Uterus (tissue), 4 donors: ENCODE results near the gene NOP16. TPM values are rescaled to one million over a fixed set of nuclear protein-coding genes. Genes with fewer than 3 reads are reported as not detected.
"Not testable (repeated sequence)": the region's sequence is repeated elsewhere in the genome, so short reads cannot be mapped to it uniquely, and the experiment has no call there.

Source experiments
- DNase-seq, 2 donors: peaks; one replicate each; pipeline ENCODE4 v3.0.0-alpha.2; 2019 to 2020
- H3K27ac ChIP-seq, 2 donors: fragments of 200-600 bp; sonication (generic); 1 replicate in 1 of 2; 2 replicates in 1 of 2; pipeline ENCODE4 v1.5.1; 2016 to 2018
- H3K27me3 ChIP-seq, 2 donors: fragments of 200-600 bp; sonication (generic); one replicate each; pipeline ENCODE4 v1.5.1; 2018 to 2019; ENCODE audit warnings: control low read depth in 1 of 2
- H3K36me3 ChIP-seq, 2 donors: fragments of 200-600 bp; sonication (generic); one replicate each; pipeline ENCODE4 v1.5.1; 2019; ENCODE audit warnings: control low read depth in 1 of 2
- H3K4me1 ChIP-seq, 2 donors: fragments of 200-600 bp; sonication (generic); one replicate each; pipeline ENCODE4 v1.5.1; 2018 to 2019; ENCODE audit warnings: control low read depth in 1 of 2
- H3K4me3 ChIP-seq, 2 donors: fragments of 200-600 bp; sonication (generic); 1 replicate in 1 of 2; 2 replicates in 1 of 2; pipeline ENCODE4 v1.5.1; 2018 to 2019; ENCODE audit warnings: mild to moderate bottlenecking in 1 of 2
- H3K9me3 ChIP-seq, 2 donors: fragments of 200-600 bp; sonication (generic); one replicate each; pipeline ENCODE4 v1.5.1; 2019; ENCODE audit warnings: control low read depth in 1 of 2
- POLR2A ChIP-seq, 2 donors: fragments of 450-650 bp; IDR thresholded peaks; one replicate each; pipeline ENCODE4 v1.6.1; 2016; ENCODE audit warnings: antibody characterized with exemption in 2 of 2, mild to moderate bottlenecking in 1 of 2, moderate library complexity in 1 of 2
- intact Hi-C: fragments of 100-400 bp; cut with DNase I; formaldehyde crosslinking; loops from one replicate; pipeline ENCODE4 v1.15.1; 2023; ENCODE audit warnings: low total_unique reads
- total RNA-seq, 4 donors: library from RNA; depleted of rRNA in 3 of 4; stranded (reverse); fragments of >200 nt in 3 of 4; gene quantifications; one replicate each; pipeline versions ENCODE4 v1.1.0 to v1.2.4, GENCODE V29; 2014 to 2023
- TF ChIP-seq, protein P1 (sequence below), 4 experiments: fragments of 200-600 bp in 2 of 4; fragments of 450-650 bp in 2 of 4; sonication (generic) in 2 of 4; IDR thresholded peaks; one replicate each; pipeline ENCODE4 v1.5.1; 2016 to 2019; ENCODE audit warnings: antibody characterized with exemption in 4 of 4, mild to moderate bottlenecking in 2 of 4, moderate library complexity in 1 of 4
- donor health status: DM: yes; HTN: yes; CAD: no.

NOP16 gene
- total RNA-seq, 4 donors from 2014 or later = 0.51 to 17.8 (median 7.9) TPM

DNA sequence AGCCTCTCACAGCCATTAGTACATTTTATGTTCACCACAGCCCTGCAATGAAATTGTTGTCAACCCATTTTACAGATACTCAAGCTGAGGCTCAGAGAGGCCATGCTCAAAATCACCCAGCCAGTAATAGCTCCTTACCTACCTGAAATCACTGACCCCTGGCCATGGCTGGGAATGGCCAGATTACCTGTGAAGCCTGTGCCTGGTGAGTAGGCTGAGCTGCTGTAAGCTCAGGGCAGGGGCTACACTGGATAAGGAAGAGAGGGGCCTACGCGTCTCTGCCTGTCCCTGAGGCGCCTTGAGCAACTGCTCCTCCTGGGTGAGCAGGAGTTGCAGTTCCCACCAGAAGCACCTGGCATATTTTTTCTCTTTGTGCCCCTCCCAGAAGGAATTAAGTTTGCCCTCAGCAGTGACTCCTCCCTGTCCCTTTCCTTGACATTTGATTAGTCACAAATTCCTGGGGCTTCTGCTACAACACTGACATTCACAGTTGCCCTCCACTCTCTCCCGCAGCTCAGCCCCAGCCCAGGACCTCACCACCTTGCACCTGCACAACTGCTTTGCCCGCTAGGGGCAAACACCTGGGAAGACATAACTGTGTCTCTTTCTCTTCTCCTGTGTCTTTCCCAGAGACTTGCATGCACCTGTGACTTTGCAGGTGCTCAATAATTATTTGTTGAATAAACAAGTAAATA is 22.2 kb upstream of the NOP16 start:
- peaks cover 0 to 6% of the 10 kb centered on the region in 2 donors for H3K4me1 ChIP-seq
- H3K4me3 ChIP-seq = no peak overlapping the region
- intact Hi-C loops = no loop called here
- H3K36me3 ChIP-seq = no peaks in the 10 kb centered on the region
- H3K27ac ChIP-seq = no peak overlapping the region
- DNase-seq = no peak
- no peaks in the 10 kb centered on the region for H3K9me3 ChIP-seq
- no peaks in the 10 kb centered on the region for H3K27me3 ChIP-seq
- TF ChIP-seq POLR2A (IDR thresholded peaks at IDR 0.05) = no peak
- TF ChIP-seq, protein P1, sequence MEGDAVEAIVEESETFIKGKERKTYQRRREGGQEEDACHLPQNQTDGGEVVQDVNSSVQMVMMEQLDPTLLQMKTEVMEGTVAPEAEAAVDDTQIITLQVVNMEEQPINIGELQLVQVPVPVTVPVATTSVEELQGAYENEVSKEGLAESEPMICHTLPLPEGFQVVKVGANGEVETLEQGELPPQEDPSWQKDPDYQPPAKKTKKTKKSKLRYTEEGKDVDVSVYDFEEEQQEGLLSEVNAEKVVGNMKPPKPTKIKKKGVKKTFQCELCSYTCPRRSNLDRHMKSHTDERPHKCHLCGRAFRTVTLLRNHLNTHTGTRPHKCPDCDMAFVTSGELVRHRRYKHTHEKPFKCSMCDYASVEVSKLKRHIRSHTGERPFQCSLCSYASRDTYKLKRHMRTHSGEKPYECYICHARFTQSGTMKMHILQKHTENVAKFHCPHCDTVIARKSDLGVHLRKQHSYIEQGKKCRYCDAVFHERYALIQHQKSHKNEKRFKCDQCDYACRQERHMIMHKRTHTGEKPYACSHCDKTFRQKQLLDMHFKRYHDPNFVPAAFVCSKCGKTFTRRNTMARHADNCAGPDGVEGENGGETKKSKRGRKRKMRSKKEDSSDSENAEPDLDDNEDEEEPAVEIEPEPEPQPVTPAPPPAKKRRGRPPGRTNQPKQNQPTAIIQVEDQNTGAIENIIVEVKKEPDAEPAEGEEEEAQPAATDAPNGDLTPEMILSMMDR (IDR thresholded peaks at IDR 0.05) = no peak

DNA sequence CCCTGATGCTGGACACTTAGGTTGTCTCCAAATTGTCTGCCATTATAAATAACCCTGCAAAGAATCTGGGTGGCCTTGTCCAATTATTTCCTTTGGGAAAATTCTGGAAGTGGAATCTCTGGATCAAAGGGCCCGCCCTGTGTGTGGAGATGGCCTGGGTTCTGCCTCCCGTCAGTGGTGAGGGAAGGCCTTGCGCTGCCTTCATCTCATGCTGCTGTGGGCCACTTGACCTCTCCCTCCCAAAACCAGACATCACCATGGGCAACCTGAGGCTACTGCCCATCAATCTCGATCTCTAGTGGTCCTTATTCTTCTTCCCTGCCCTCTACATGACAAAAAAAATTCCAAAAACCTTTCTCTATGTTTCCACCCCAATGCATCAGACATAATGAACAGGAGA is 21.4 kb upstream of the NOP16 start:
- intact Hi-C loops = no loop called here

DNA sequence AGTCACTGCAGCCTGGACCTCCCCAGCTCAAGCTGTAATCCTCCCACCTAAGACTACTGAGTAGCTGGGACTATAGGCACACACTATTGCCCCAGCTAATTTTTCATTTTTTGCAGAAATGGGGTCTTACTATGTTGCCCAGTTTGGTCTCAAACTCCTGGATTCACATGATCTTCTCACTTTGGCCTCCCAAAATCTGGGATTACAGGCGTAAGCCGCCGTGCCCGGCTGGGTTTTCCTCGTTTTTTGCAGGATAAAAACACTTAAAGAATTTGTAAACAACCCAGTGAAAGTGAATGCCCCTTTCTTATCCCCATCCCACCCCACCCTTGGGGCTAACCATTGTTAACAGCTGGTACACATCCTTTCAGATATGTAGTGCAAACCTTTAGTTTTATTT is 20.2 kb upstream of the NOP16 start:
- intact Hi-C loops = no loop called here
- Histone ChIP-seq H3K9me3 (no peaks in the 10 kb centered on the region), H3K4me1 (no peaks in the 10 kb centered on the region), H3K27ac (no peak overlapping the region), H3K27me3 (no peaks in the 10 kb centered on the region), H3K4me3 (no peak overlapping the region), H3K36me3 (no peaks in the 10 kb centered on the region)
- no peak for DNase-seq
- TF ChIP-seq, protein P1 (IDR thresholded peaks at IDR 0.05) = no peak
- TF ChIP-seq POLR2A (IDR thresholded peaks at IDR 0.05) = no peak

More for the DNA sequence above, 21.4 kb upstream of the NOP16 start:
- no peaks in the 10 kb centered on the region for H3K36me3 ChIP-seq
- peaks cover 0 to 2% of the 10 kb centered on the region in 2 donors for H3K4me1 ChIP-seq
- H3K4me3 ChIP-seq = no peak overlapping the region
- no peak overlapping the region for H3K27ac ChIP-seq
- TF ChIP-seq POLR2A (IDR thresholded peaks at IDR 0.05) = no peak
- H3K27me3 ChIP-seq = no peaks in the 10 kb centered on the region
- no peaks in the 10 kb centered on the region for H3K9me3 ChIP-seq
- no peak for DNase-seq

DNA sequence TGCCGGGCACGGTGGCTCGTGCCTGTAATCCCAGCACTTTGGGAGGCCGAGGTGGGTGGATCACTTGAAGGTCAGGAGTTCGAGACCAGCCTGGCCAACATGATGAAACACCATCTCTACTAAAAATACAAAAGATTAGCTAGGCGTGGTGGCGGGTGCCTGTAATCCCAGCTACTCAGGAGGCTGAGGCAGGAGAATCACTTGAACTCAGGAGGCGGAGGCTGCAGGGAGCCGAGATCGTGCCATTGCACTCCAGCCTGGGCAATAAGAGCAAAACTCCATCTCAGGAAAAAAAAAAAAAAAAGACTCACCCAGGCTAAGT is 19.8 kb upstream of the NOP16 start:
- H3K4me3 ChIP-seq, H3K27me3 ChIP-seq, intact Hi-C loops, H3K4me1 ChIP-seq, H3K9me3 ChIP-seq, H3K27ac ChIP-seq, H3K36me3 ChIP-seq, DNase-seq: not testable (repeated sequence)

DNA sequence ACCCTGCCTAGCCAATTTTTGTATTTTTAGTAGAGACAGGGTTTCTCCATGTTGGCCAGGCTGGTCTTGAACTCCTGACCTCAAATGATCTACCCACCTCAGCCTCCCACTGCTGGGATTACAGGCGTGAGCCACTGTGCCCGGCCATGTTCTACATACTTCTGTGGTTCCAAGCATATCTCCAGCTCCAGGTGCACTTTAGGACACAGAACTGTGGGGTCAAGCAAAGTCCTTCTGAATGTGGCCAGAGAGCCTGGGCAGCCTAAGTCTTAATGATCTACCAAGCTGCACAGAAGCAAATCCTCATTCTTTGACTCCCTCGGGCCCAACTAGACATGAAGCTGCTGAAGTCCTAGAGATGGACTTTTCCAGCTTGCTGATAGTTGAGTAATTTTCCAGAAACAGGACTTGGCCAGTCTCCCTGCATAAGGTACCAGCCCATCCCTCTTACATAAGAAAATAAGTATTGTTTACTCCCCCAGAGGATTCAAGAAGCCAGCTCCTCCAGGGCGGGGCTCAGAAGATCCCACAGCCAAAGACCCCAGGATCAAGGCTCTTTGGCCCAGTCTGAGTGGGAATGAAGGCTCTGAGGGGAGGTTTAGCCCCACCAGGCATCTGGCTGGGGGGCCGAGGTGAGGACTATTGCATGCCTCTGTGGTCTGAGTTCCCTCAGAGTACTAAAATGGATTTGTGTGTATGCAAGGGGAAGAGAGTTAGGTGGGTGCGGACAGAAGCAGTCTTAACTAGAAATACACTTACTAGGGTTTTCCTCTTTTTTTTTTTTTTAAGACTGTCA is 19.3 kb upstream of the NOP16 start:
- DNase-seq = no peak
- Histone ChIP-seq H3K36me3 (no peaks in the 10 kb centered on the region), H3K9me3 (no peaks in the 10 kb centered on the region), H3K4me1 (no peaks in the 10 kb centered on the region), H3K27me3 (no peaks in the 10 kb centered on the region), H3K4me3 (no peak overlapping the region), H3K27ac (no peak overlapping the region)
- TF ChIP-seq, protein P1 (IDR thresholded peaks at IDR 0.05) = no peak
- no peak for TF ChIP-seq POLR2A (IDR thresholded peaks at IDR 0.05)
- intact Hi-C loops = no loop called here

DNA sequence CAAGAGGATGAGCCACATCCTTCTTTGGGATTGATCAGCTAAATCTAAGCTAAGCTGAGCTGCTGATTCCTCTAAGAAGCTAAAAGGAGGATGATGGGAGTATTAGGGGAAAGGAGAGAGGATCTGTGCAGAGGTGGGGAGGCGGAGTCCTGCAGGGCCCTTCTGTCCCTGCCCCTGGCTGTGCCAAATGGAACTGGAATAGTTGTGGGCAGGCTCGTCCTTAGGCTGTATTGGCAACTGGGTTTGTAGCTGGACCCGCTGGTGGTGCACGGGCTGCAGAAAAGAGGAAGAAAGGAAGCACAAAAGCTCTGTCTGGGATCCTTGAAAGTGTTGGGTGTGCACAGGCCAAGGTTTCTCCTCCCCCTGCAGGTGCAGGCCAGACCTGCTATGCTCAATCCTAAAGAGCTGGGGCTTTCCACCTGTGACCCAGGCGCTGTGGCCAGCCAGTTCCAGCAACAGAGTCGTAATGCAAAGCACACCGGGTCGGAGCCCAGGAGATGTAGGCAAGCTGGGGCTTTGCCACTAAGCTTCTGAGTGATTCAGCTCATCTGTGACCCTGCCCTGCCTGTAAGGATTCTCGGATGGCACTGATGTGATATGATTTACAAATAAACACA is 18.1 kb upstream of the NOP16 start:
- no peak for DNase-seq
- no peak overlapping the region for H3K27ac ChIP-seq
- TF ChIP-seq, protein P1 (IDR thresholded peaks at IDR 0.05) = no peak
- no peak for TF ChIP-seq POLR2A (IDR thresholded peaks at IDR 0.05)
- H3K36me3 ChIP-seq = no peaks in the 10 kb centered on the region
- no peaks in the 10 kb centered on the region for H3K9me3 ChIP-seq
- H3K4me1 ChIP-seq = no peaks in the 10 kb centered on the region
- no peak overlapping the region for H3K4me3 ChIP-seq
- intact Hi-C loops = no loop called here
- no peaks in the 10 kb centered on the region for H3K27me3 ChIP-seq
